Lower leg skin (tissue), 4 donors: ENCODE results near the gene LOXL3. TPM values are rescaled to one million over a fixed set of nuclear protein-coding genes. Genes with fewer than 3 reads are reported as not detected.

Source experiments
- DNase-seq, 2 donors: peaks; one replicate each; pipeline ENCODE4 v3.0.0-alpha.2; 2019; ENCODE audit warnings: low spot score in 2 of 2
- H3K4me3 ChIP-seq: fragments of 200-600 bp; sonication (generic); 2 replicates; pipeline ENCODE4 v1.5.1; 2017; ENCODE audit warnings: mild to moderate bottlenecking, low read depth; ENCODE audit not compliant: poor library complexity, severe bottlenecking
- POLR2A ChIP-seq, 2 donors: fragments of 450-650 bp; IDR thresholded peaks; one replicate each; pipeline ENCODE4 v1.6.1; 2016 to 2017; ENCODE audit warnings: antibody characterized with exemption in 2 of 2, mild to moderate bottlenecking in 1 of 2, moderate library complexity in 1 of 2
- WGBS, 2 donors: methylation state at CpG; one replicate each; pipeline ENCODE4 v1.1.5; 2018; 5-methylcytosine and 5-hydroxymethylcytosine counted together
- intact Hi-C: fragments of 100-400 bp; cut with DNase I; formaldehyde crosslinking; loops from one replicate; pipeline ENCODE4 v1.15.0; 2023; ENCODE audit warnings: low total_unique reads
- total RNA-seq, 4 donors: library from RNA; depleted of rRNA; stranded (reverse); fragments of >200 nt; gene quantifications; one replicate each; pipeline ENCODE4 v1.1.0, GENCODE V29; 2016
- TF ChIP-seq, protein P1 (sequence below), 3 donors: fragments of 450-650 bp; IDR thresholded peaks; one replicate each; pipeline ENCODE4 v1.5.1; 2016; ENCODE audit warnings: antibody characterized with exemption in 3 of 3, mild to moderate bottlenecking in 3 of 3, moderate library complexity in 2 of 3

Gene LOXL3
- total RNA-seq, 4 donors from 2014 or later = 0.17 to 2.5 (median 1.4) TPM

DNA sequence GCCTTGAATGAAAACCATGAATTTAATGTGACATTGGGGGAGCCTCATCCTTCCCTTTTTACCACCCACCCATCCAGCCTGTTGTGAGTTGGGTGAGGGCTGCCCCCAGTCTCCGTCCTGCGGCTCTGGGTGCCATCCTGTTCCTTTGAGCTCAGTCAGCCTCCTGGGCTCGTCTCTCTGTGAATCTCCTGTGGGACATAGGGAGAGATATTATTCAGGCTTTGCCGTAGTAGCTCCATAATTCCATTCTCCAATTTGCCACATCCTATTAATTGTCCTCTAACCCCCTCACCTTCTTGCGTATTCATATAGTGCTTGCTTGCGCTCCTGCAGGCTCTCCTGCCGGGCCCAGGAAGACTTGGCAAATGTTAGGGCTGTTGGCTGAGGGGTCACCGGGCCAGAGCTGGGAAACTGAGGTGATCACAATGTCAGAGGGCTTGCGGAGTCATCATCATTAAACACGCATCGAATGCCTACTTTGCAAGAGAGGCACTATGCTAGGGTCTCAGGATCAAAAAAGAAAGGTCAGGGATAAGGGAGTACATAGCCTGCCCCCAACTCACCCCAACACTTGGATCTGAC, 27.0 kb downstream of the LOXL3 start:
- TF ChIP-seq, protein P1, sequence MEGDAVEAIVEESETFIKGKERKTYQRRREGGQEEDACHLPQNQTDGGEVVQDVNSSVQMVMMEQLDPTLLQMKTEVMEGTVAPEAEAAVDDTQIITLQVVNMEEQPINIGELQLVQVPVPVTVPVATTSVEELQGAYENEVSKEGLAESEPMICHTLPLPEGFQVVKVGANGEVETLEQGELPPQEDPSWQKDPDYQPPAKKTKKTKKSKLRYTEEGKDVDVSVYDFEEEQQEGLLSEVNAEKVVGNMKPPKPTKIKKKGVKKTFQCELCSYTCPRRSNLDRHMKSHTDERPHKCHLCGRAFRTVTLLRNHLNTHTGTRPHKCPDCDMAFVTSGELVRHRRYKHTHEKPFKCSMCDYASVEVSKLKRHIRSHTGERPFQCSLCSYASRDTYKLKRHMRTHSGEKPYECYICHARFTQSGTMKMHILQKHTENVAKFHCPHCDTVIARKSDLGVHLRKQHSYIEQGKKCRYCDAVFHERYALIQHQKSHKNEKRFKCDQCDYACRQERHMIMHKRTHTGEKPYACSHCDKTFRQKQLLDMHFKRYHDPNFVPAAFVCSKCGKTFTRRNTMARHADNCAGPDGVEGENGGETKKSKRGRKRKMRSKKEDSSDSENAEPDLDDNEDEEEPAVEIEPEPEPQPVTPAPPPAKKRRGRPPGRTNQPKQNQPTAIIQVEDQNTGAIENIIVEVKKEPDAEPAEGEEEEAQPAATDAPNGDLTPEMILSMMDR (IDR thresholded peaks at IDR 0.05) = no peak
- TF ChIP-seq POLR2A (IDR thresholded peaks at IDR 0.05) = no peak
- intact Hi-C loops = no loop called here
- DNase-seq = peak in 1 of 2 donors; percentile 56
- H3K4me3 ChIP-seq = no peak overlapping the region
- 96 to 99% methylated on average over 11 of the region's 11 CpGs for WGBS, 2 donors

GRCh38 chr2:74525717-74526648, 27.8 kb downstream of the LOXL3 start, which contains the start of gene DQX1:
DQX1 (minus strand) TSS chr2:74526231; CDS start chr2:74525729, 502 bp downstream.
- peak in 1 of 2 donors; percentile 60 for DNase-seq
- TF ChIP-seq, protein P1 (IDR thresholded peaks at IDR 0.05) = no peak
- TF ChIP-seq POLR2A (IDR thresholded peaks at IDR 0.05) = no peak
- 69 to 73% methylated on average over 11 of the region's 11 CpGs for WGBS, 2 donors
- intact Hi-C loops = no loop called here
- no peak within 1 kb of the TSS for H3K4me3 ChIP-seq

DNA sequence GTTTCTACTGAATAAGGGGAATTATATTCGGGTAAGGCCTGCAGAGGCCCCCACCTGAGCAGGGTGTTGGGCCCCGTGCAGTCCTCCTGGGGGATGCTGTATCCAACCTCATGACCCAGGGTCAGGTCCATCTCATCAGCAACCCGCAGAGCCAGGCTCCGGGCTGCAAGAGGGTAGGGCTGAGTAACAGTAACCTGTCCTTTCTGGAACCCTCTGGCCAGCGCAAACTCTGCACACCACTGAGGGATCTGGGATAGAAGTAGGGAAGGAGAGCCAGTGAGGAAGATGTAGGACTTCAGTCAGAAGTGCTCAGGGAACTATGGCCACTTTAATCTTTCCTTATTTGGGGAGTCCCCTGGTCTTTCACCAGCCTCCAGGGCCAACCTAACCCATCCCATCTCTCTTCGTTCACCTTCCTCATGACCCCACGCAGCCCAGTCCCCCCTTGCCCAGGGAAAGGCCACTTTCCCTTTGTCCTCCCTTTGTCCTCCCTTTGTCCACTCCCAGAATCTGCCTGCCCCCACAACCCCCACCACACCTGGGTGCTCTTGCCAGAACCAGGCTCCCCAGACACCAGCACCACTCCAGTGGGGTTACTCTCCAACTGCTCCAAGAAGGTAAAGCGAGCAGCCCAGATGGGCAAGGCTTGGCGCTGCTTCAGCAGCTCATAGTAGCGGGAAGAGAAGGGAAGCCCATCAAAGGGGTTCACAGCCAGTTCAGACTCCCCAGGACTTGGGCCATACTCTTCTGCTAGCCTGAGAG, 28.6 kb downstream of the LOXL3 start:
- WGBS, 2 donors = 88 to 91% methylated on average over 10 of the region's 10 CpGs
- DNase-seq = peak in 1 of 2 donors; percentile 77
- no peak for TF ChIP-seq POLR2A (IDR thresholded peaks at IDR 0.05)
- TF ChIP-seq, protein P1 (IDR thresholded peaks at IDR 0.05) = no peak
- intact Hi-C loops = no loop called here
- H3K4me3 ChIP-seq = no peak overlapping the region

- TF ChIP-seq POLR2A (IDR thresholded peaks at IDR 0.05) = no peak
- TF ChIP-seq, protein P1 (IDR thresholded peaks at IDR 0.05) = no peak
- no peak overlapping the region for H3K4me3 ChIP-seq
- intact Hi-C loops = no loop called here
- DNase-seq = peak in 1 of 2 donors; percentile 66
- 69 to 87% methylated on average over 9 of the region's 9 CpGs for WGBS, 2 donors
These were observed 29.7 kb downstream of the LOXL3 start for GRCh38 chr2:74524005-74524404.

DNA sequence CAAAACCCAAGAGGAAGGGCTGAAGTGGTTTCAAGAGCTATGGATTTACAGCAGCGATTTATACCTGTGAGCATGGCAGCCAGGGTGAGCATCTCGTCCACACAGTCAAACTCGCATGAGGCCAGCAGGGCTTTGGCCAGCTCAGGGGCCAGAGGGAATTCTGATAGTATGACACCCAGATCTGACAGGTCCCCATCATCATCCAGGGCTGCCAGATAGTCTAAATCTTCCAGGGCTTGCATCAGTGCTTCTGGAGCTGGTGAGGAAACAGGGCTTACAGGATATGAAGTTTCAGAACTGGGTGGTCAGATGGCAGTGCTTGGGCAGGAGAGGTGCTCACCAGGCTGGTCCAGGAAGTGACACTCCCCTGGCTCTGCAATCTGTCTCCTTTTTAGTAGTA, 31.2 kb downstream of the LOXL3 start:
- WGBS, 2 donors = 72 to 83% methylated on average over 3 of the region's 3 CpGs
- no peak for TF ChIP-seq POLR2A (IDR thresholded peaks at IDR 0.05)
- TF ChIP-seq, protein P1 (IDR thresholded peaks at IDR 0.05) = no peak
- intact Hi-C loops = no loop called here
- H3K4me3 ChIP-seq = no peak overlapping the region
- DNase-seq = no peak
